OCI-LY7 (cell line): Measurements from ENCODE around the gene ADD3. TPM values are rescaled to one million over a fixed set of nuclear protein-coding genes. Genes with fewer than 3 reads are reported as not detected.

Experiments used
- BruUV-seq: library from RNA; stranded (reverse); fragments of 400-500 nt; replicated peaks from 2 replicates; lab custom pipeline; 2021; lab: Mats Ljungman, UMichigan
- CTCF ChIA-PET: fragments of 300-600 bp; sonication (Branson Sonifier 250); formaldehyde crosslinking; loops from one replicate; lab custom pipeline; 2022; ENCODE audit warnings: antibody characterized with exemption; ENCODE audit not compliant: unreplicated experiment; lab: Charles Lee
- POLR2A ChIA-PET: fragments of 300-600 bp; sonication (Branson Sonifier 250); formaldehyde crosslinking; loops from one replicate; lab custom pipeline; 2022; ENCODE audit warnings: antibody characterized with exemption; lab: Charles Lee
- DNase-seq: peaks from one replicate; pipeline ENCODE4 v3.0.0-alpha.2; 2015; ENCODE audit warnings: low spot score
- H2AFZ ChIP-seq: fragments of 200-600 bp; sonication (generic), shearing (Covaris generic); 2 replicates; pipeline ENCODE4 v1.6.1; 2014; ENCODE audit warnings: mild to moderate bottlenecking, antibody characterized with exemption, low read length, moderate library complexity
- H3K27ac ChIP-seq: fragments of 200-600 bp; sonication (generic); 2 replicates; pipeline ENCODE4 v1.5.1; 2014; ENCODE audit warnings: mixed run types, low read depth, mild to moderate bottlenecking, moderate library complexity, low read length, inconsistent platforms; ENCODE audit not compliant: poor library complexity, severe bottlenecking
- H3K36me3 ChIP-seq: fragments of 200-600 bp; sonication (generic); 2 replicates; pipeline ENCODE4 v1.6.1; 2014; ENCODE audit warnings: mild to moderate bottlenecking, antibody characterized with exemption, low read length, moderate library complexity, mixed read lengths; ENCODE audit not compliant: insufficient read depth
- H3K4me1 ChIP-seq: fragments of 200-600 bp; sonication (generic); 2 replicates; pipeline ENCODE4 v1.5.1; 2014; ENCODE audit warnings: mild to moderate bottlenecking, low read length; ENCODE audit not compliant: insufficient read depth, poor library complexity, severe bottlenecking
- H3K4me2 ChIP-seq: fragments of 200-600 bp; sonication (generic); 2 replicates; pipeline ENCODE4 v1.6.1; 2014; ENCODE audit warnings: mild to moderate bottlenecking, low read length
- H3K4me3 ChIP-seq: fragments of 200-600 bp; sonication (generic); 2 replicates; pipeline ENCODE4 v1.5.1; 2014; ENCODE audit warnings: mild to moderate bottlenecking, low read depth, low read length; ENCODE audit not compliant: poor library complexity, severe bottlenecking
- H3K79me2 ChIP-seq: fragments of 200-600 bp; sonication (generic); 2 replicates; pipeline ENCODE4 v1.6.1; 2016; ENCODE audit warnings: low read depth, mild to moderate bottlenecking, low read length, moderate library complexity, mixed read lengths; ENCODE audit not compliant: insufficient read depth
- H3K9me2 ChIP-seq: fragments of 200-600 bp; sonication (generic); 2 replicates; pipeline ENCODE4 v1.6.1; 2016; ENCODE audit warnings: mild to moderate bottlenecking, low read length, mixed read lengths; ENCODE audit not compliant: insufficient read depth
- H3K9me3 ChIP-seq: fragments of 200-600 bp; sonication (generic); 2 replicates; pipeline ENCODE4 v1.6.1; 2014; ENCODE audit warnings: mild to moderate bottlenecking, mixed run types, low read length, mixed read lengths
- H4K20me1 ChIP-seq: fragments of 200-600 bp; sonication (generic); 2 replicates; pipeline ENCODE4 v1.6.1; 2014; ENCODE audit warnings: mild to moderate bottlenecking, antibody characterized with exemption, low read length, moderate library complexity, mixed read lengths; ENCODE audit not compliant: insufficient read depth
- CTCF ChIP-seq: fragments of 200-600 bp; sonication (generic); conservative IDR thresholded peaks from 2 replicates; pipeline ENCODE4 v1.5.1; 2014; ENCODE audit warnings: mild to moderate bottlenecking, antibody characterized with exemption, low read length, moderate library complexity, mixed read lengths
- EZH2phosphoT487 ChIP-seq: fragments of 200-600 bp; sonication (generic); IDR thresholded peaks from 2 replicates; pipeline ENCODE4 v1.6.1; 2018; ENCODE audit warnings: low read depth, borderline replicate concordance, mild to moderate bottlenecking, mixed run types, antibody characterized with exemption, low read length, moderate library complexity, mixed read lengths
- intact Hi-C: fragments of 100-400 bp; cut with micrococcal nuclease; formaldehyde crosslinking; loops from one replicate; pipeline ENCODE4 v1.10.0; 2022; ENCODE audit not compliant: unreplicated experiment
- total RNA-seq, 2 experiments: library from RNA; depleted of rRNA in 1 of 2; stranded (reverse); fragments of >200 nt in 1 of 2; shearing (Covaris generic) in 1 of 2; gene quantifications; 2 replicates each; pipeline ENCODE4 v1.2.3, GENCODE V29; 2014 to 2022

ADD3 gene
- total RNA-seq, 2 experiments from 2014 or later: 75.8 to 89.7 TPM

DNA sequence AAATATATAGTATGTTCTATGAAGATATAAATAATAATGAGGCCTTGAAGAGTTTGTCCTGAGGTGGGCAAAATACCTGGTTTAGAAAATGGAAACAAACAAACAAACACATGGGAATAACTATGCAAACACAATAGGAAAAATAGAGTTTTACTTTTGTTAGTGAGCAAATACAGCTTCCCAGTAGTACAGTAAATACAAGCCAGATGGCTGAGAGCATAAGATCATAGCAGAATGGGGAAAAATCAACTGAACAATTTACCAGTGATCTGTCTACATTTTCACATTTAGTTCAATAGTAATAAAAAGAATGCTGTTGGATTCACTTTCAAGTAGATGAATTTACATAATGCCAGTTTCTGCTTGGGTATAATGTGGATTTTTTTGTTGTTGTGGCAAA lies 45.1 kb downstream of the ADD3 start:
- no peaks in the 10 kb centered on the region for H3K9me2 ChIP-seq
- intact Hi-C loops: no loop called here
- ChIA-PET POLR2A (interaction anchor here (1.3 kb wide), 1 partner anchor 15 kb away, joined by 3 read pairs; no protein-coding TSS in a partner anchor), CTCF (no interaction called here)
- no peak overlapping the region for H2AFZ ChIP-seq
- H3K9me3 ChIP-seq: peaks cover 6% of the 10 kb centered on the region; the same call in 1 of the 2 replicates
- BruUV-seq: no TSS peak
- no peak overlapping the region for H3K4me3 ChIP-seq
- peaks cover 4% of the 10 kb centered on the region; the same call in 1 of the 2 replicates for H4K20me1 ChIP-seq
- no peak for TF ChIP-seq CTCF
- TF ChIP-seq EZH2phosphoT487: no peak
- peaks cover 15% of the 10 kb centered on the region; the same call in 1 of the 2 replicates for H3K79me2 ChIP-seq
- H3K27ac ChIP-seq: no peak overlapping the region
- DNase-seq: no peak
- H3K4me2 ChIP-seq: no peak overlapping the region
- no peaks in the 10 kb centered on the region for H3K4me1 ChIP-seq
- 0 out of 2 replicates have a peak, but pooled peaks cover 10% of the 10 kb centered on the region for H3K36me3 ChIP-seq

- intact Hi-C loops: no loop called here
- H3K4me1 ChIP-seq: peaks cover 15% of the 10 kb centered on the region
These were observed 49.0 kb downstream of the ADD3 start for GRCh38 chr10:110056822-110057221.

More at GRCh38 chr10:110056822-110057221, 49.0 kb downstream of the ADD3 start:
- Histone ChIP-seq H2AFZ (no peak overlapping the region), H3K4me3 (no peak overlapping the region), H3K9me2 (no peaks in the 10 kb centered on the region), H3K27ac (no peak overlapping the region), H3K79me2 (peaks cover 15% of the 10 kb centered on the region; the same call in 1 of the 2 replicates), H3K4me2 (no peak overlapping the region), H4K20me1 (peaks cover 9% of the 10 kb centered on the region), H3K36me3 (no peaks in the 10 kb centered on the region), H3K9me3 (no peaks in the 10 kb centered on the region)
- no peak for TF ChIP-seq CTCF
- no peak for TF ChIP-seq EZH2phosphoT487
- CTCF ChIA-PET: no interaction called here
- POLR2A ChIA-PET: interaction anchor here (1.1 to 2.9 kb wide), 4 partner anchors 12 to 107 kb away, joined by 3 to 19 read pairs (median 6); no protein-coding TSS in a partner anchor
- BruUV-seq: no TSS peak
- no peak for DNase-seq
